ENCODE results near the gene USP26. TPM values are rescaled to one million over a fixed set of nuclear protein-coding genes. Genes with fewer than 3 reads are reported as not detected.
"Not testable (repeated sequence)": the region's sequence is repeated elsewhere in the genome, so short reads cannot be mapped to it uniquely, and the experiment has no call there.

Gene USP26
- total and polyA plus RNA-seq, 7 donors: not detected

GRCh38 chrX:133045986-133046385 is 50.9 kb downstream of the USP26 start:
- no peak overlapping the region for H3K27ac ChIP-seq
- no peak for ATAC-seq
- DNase-seq: no peak
- peaks cover 0 to 6% (median 0%) of the 10 kb centered on the region in 3 donors for H3K27me3 ChIP-seq (ENCODE audit: insufficient read depth in 3 of 3, low read length in 2 of 3)
- intact Hi-C loops (cut with DNase I): no loop called here
- no peaks in the 10 kb centered on the region for H3K9me3 ChIP-seq
- no peak for TF ChIP-seq CTCF (IDR thresholded peaks at IDR 0.05)
- H3K4me3 ChIP-seq: no peak overlapping the region
- 48 to 62% (median 60%) methylated on average over 2 of the region's 2 CpGs for WGBS, 3 donors
- H3K4me1 ChIP-seq: no peaks in the 10 kb centered on the region
- no peaks in the 10 kb centered on the region for H3K36me3 ChIP-seq (ENCODE audit: insufficient read depth in 1 of 2, low read depth in 1 of 2)

DNA sequence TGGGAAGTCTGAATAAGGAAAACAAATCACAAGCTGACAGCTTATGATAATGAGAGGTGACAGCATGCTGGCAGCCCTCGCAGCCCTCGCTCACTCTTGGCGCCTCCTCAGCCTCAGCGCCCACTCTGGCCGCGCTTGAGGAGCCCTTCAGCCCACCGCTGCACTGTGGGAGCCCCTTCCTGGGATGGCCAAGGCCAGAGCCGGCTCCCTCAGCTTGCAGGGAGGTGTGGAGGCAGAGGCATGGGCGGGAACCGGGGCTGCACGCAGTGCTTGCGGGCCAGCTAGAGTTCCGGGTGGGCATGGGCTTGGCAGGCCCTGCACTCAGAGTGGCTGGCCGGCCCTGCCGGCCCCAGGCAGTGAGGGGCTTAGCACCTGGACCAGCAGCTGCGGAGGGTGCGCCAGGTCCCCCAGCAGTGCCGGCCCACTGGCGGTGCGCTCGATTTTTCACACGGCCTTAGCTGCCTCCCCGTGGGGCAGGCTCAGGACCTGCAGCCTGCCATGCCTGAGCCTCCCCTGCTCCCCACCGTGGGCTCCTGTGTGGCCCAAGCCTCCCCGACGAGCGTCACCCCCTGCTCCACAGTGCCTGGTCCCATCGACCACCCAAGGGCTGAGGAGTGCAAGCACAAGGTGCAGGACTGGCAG is 52.6 kb downstream of the USP26 start:
- H3K9me3 ChIP-seq; H3K27me3 ChIP-seq (ENCODE audit: insufficient read depth in 3 of 3, low read length in 2 of 3); intact Hi-C loops (cut with DNase I); DNase-seq; H3K4me3 ChIP-seq; ATAC-seq; H3K27ac ChIP-seq; H3K4me1 ChIP-seq; H3K36me3 ChIP-seq (ENCODE audit: insufficient read depth in 1 of 2, low read depth in 1 of 2): not testable (repeated sequence)
- 83 to 92% (median 91%) methylated on average over 16 to 28 of the region's 28 CpGs for WGBS, 3 donors

DNA sequence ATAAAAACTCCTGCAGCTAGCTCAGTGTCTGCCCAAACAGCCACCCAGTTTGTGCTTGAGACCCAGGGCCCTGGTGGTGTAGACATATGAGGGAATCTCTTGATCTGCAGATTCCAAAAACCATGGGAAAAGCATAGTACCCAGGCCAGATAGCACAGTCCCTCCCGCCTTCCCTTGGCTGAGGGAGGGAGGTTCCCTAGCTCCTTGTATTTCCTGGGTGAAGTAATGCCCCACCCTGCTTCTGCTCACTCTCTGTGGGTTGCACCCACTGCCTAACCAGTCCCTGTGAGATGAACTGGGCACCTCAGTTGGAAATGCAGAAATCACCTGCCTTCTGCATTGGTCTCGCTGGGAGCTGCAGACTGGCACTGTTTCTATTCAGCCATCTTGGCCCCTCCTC is 54.6 kb downstream of the USP26 start:
- Histone ChIP-seq H3K9me3 (peaks cover 4% of the 10 kb centered on the region), H3K4me1 (no peaks in the 10 kb centered on the region), H3K27ac (no peak overlapping the region), H3K27me3 (ENCODE audit: insufficient read depth in 3 of 3, low read length in 2 of 3) (no peaks in the 10 kb centered on the region), H3K36me3 (ENCODE audit: insufficient read depth in 1 of 2, low read depth in 1 of 2) (no peaks in the 10 kb centered on the region), H3K4me3 (no peak overlapping the region)
- ATAC-seq (no peak), DNase-seq (no peak)
- WGBS, 3 donors: 69 to 94% (median 85%) methylated on average over 2 of the region's 2 CpGs
- intact Hi-C loops (cut with DNase I): no loop called here
- no peak for TF ChIP-seq CTCF (IDR thresholded peaks at IDR 0.05)

DNA sequence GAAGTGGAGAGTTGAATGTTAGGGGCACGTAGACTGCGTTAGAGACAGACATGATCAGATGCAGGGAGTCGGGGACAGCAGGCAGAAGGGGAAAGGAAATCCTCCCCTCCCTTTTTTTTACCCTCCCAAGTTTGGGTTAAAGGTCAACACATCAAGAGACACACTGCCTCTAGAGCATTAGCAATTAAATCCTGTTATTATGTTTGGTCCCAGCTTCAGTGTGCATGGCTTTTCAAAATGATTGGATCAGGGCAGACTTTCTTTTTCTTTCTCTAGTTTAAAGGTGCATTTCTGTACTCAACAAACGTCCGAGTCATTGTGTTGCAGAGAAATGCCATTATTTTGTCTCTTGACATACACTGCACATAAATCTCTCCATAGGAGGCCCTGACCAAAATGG is 63.9 kb downstream of the USP26 start:
- H3K4me1 ChIP-seq: no peaks in the 10 kb centered on the region
- intact Hi-C loops (cut with DNase I): no loop called here
- H3K27me3 ChIP-seq (ENCODE audit: insufficient read depth in 3 of 3, low read length in 2 of 3): no peaks in the 10 kb centered on the region
- H3K27ac ChIP-seq: no peak overlapping the region
- 40 to 57% (median 42%) methylated on average over 5 of the region's 5 CpGs for whole genome bisulfite sequencing, 3 donors
- peaks cover 8% of the 10 kb centered on the region for H3K9me3 ChIP-seq
- H3K36me3 ChIP-seq (ENCODE audit: insufficient read depth in 1 of 2, low read depth in 1 of 2): no peaks in the 10 kb centered on the region
- no peak overlapping the region for H3K4me3 ChIP-seq
- ATAC-seq: no peak
- no peak for TF ChIP-seq CTCF (IDR thresholded peaks at IDR 0.05)
- no peak for DNase-seq

DNA sequence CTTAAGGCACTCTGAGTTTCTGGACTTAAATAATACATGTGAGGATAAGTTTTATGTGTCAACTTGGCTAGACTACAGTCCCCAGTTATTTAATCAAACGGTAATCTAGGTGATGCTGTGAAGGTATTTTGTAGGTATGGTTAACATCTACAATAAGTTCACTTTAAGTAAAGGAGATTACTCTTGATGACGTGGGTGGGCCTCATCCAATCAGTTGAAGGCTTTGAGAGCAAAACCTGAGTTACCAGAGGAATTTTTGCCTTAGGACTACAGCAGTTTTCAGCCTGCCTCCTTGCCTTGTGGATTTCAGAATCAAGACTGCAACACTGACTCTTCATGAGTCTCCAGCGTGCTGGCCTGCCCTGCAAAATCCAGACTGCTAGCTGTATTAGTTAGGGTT is 78.7 kb downstream of the USP26 start:
- no peak for TF ChIP-seq CTCF (IDR thresholded peaks at IDR 0.05)
- H3K36me3 ChIP-seq (ENCODE audit: insufficient read depth in 1 of 2, low read depth in 1 of 2): no peaks in the 10 kb centered on the region
- no peak for DNase-seq
- intact Hi-C loops (cut with DNase I): no loop called here
- no peaks in the 10 kb centered on the region for H3K4me1 ChIP-seq
- H3K4me3 ChIP-seq: no peak overlapping the region
- H3K27ac ChIP-seq: no peak overlapping the region
- peaks cover 0 to 1% (median 0%) of the 10 kb centered on the region in 3 donors for H3K27me3 ChIP-seq (ENCODE audit: insufficient read depth in 3 of 3, low read length in 2 of 3)
- H3K9me3 ChIP-seq: no peaks in the 10 kb centered on the region
- 74 to 96% (median 91%) methylated on average over 3 of the region's 3 CpGs for WGBS, 3 donors
- no peak for ATAC-seq

Measured in psoas muscle (tissue), 8 donors.